GM21515 (cell line): ENCODE data around the gene MGMT.

Experiments used
- ATAC-seq: cut with Tn5 transposase; IDR thresholded peaks from one replicate; pipeline ENCODE4 v1.9.1; 2021; ENCODE audit not compliant: unreplicated experiment

Gene MGMT

DNA sequence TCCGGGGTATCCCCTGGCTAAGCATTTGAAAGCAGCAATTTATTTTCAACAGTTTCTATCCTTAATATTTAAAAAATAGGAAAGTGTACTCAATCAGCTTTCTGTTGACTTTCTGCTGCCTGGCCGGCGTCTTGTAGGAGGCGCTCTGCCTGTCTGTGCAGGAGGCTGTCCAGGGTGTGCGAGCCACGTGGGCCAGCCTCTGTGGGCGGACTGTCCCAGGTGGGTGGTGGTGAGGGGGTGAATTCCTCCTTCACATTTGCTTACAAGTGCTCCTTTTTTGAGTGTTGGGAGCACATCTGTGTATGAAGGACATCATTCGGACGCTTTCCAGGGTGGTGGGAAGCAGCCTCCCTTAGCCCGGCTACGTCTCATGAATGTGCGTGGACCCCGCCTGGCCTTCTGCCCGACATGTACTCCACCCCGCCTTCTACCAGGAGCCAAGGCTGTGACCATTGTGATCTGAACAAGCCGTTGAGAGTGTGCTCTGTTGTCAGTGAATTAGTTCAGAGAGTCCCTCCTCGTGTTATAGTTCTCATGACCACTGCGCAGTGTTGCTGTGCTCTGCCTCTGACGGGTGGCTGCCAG lies 114.9 kb downstream of the MGMT start:
- ATAC-seq: no peak

- no peak for ATAC-seq
Measured at GRCh38 chr10:129583831-129584230, 116.8 kb downstream of the MGMT start.

GRCh38 chr10:129586898-129587443 lies 119.9 kb downstream of the MGMT start:
- no peak for ATAC-seq

DNA sequence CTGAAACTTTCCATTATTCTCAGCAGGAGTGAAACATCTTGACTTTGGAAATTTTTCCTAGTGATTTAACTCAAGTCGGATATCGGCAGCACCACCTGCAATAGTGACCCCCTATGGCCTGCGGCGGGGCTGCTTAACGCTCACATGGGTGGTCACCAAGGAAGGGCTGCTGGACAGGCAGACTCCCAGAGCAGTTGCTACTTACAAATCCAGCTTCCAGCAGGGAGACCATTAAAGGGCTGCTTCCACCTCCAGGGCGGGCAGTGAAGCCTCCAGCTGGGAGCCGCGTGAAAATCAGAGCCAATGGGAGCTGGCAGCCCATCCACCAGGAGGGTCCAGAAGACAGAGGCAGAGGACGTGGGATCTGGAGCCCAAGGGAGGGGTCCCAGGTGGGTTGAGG lies 122.5 kb downstream of the MGMT start:
- no peak for ATAC-seq

GRCh38 chr10:129593953-129594352 lies 126.9 kb downstream of the MGMT start:
- ATAC-seq: no peak

DNA sequence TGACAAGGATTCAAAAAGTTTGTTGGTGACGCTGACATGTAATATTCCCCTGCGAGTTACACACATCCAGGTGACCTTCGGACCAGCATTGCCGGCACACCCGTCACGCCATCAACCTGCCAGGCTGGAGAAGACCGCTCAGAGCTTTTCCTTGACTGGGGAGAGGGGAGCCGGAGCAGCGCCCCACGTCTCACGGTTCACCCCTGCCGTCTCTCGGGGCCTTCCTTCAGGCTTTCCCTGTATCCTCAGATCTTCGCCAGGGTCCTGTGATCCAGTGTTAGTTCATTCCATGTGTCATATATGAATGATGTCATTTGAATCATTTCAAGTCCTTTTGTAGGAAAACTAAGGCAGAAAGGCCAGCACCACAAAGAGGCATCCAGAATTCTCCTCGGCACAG lies 127.8 kb downstream of the MGMT start:
- ATAC-seq: no peak

GRCh38 chr10:129598413-129598812 lies 131.4 kb downstream of the MGMT start:
- ATAC-seq: no peak

GRCh38 chr10:129599160-129599559 lies 132.1 kb downstream of the MGMT start:
- no peak for ATAC-seq

- no peak for ATAC-seq
Measured at GRCh38 chr10:129601737-129602136, 134.7 kb downstream of the MGMT start.

DNA sequence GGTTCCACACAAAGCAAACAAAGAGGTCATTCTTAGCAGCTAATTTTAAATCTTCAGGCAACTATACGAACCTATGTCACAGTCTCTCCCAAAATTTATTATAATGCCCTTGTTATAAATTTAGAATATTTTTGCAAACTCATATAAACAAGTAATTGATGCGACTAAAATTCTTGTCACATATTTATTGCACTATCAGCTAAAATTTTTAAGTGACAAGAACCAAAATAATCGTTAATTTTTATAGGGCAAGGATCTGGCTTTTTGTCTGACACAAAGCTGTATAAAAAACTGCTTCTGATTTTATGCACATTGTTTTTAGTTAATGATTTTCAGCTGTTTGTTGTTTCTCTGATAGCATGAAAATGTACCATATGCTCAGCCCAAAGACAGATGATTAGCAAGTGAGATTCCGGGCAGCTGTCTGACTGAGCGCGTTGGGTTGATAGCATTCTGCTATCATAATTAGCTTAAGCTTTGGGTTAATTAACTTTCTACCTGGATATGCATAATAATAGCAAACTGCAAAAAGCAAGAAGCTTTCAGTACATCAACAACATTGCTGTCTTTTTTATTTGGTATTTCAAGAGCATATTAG lies 136.0 kb downstream of the MGMT start:
- no peak for ATAC-seq

DNA sequence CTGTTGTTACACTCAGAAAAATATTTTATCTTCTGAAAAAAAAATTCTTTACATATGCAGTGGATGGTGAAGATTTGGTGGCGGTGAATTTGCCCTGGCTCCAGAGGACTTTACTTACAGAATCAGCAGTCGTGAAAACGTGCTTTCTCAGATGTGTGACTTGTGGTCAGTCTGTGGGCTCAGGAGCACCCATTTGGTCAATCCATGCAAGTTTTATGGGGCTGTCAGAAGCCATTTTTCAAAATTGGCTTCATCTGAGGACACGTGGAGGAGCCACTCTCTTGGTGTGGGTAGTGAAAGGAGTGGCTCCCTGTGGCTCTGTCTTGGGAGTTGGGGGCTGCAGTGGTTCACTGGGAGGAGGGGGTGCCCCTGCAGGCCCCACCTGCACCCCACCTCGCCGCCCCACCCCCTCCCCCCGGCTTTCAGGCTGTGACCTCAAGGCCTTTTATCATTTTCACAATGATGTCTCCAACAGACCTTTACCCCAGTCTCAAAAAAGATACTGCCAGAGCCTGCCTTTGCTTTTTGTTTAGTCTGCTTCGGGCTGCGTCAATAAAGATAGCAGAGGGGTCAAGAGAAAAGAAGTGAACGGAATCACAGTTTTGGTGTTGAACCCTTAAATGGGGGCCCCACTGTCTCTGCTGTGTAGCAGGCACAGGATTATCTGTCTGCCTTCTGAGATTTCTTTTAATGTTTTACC lies 137.4 kb downstream of the MGMT start:
- peak; percentile 45 for ATAC-seq

- ATAC-seq: peak; percentile 42
Measured at GRCh38 chr10:129605266-129605985, 138.4 kb downstream of the MGMT start.

- ATAC-seq: peak; percentile 52
Measured at GRCh38 chr10:129605986-129606518, 139.0 kb downstream of the MGMT start.

GRCh38 chr10:129607607-129608109 lies 140.6 kb downstream of the MGMT start:
- ATAC-seq: no peak

GRCh38 chr10:129608653-129609052 lies 141.6 kb downstream of the MGMT start:
- no peak for ATAC-seq

DNA sequence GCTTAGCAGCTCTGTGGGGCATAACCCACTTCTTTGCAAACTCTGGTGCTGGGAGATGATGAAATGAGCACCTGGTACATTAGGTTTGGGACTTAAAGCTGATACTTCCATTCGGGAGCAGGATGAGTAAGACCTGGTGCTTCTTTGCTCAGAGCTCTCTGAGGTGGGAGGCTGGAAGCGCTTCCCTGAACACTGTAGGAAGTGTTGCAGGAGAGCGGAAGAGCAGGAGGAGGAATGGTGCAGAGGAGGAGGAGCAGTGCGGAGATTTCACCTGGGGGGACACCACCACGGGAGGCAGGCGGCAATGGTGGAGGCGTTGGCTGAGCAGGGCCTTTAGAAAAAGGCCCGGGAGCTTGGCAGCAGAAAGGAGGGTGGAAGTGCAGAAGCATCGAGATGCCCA lies 142.5 kb downstream of the MGMT start:
- ATAC-seq: no peak

GRCh38 chr10:129612481-129613109 lies 145.6 kb downstream of the MGMT start:
- no peak for ATAC-seq

DNA sequence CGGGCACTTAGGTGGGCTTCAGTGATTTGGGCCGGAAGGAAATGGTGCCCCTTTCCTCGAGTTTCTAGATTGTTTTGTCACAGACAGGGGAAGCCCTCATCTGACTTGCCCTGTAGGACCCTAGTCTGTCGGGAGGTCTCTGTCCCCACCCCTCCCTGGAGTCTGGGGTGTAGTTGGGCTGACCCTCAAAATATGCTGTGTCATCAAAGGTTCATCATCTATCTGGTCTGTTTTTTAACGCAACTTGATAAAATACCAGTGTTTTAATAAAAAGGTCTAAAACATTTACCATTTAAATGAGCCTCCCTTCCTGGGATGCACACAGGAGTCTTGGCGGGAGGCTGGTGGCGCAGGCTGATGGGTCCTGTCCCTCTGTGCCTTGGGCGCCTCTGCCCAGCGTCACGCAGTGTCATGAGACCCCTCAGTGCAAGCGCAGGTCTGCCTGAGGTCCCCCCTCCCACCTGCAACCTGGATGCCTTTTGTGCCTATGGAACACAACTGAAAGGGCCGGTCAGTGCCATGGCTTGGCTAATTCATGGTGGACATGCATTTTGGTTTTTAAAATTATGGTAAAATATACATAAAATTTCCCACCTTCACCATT lies 146.4 kb downstream of the MGMT start:
- no peak for ATAC-seq

GRCh38 chr10:129614341-129614740 lies 147.3 kb downstream of the MGMT start:
- ATAC-seq: no peak

GRCh38 chr10:129615381-129615780 lies 148.3 kb downstream of the MGMT start:
- ATAC-seq: no peak
